GM20000 (cell line): Measurements from ENCODE around the gene TEX26.

Experiments
- DNase-seq: peaks from one replicate; pipeline ENCODE4 v3.0.0; 2012; ENCODE audit warnings: low spot score
- TF ChIP-seq, protein P1 (sequence below): IDR thresholded peaks from 2 replicates; pipeline ENCODE4 v1.5.1; 2012; ENCODE audit warnings: mild to moderate bottlenecking, control low read depth; ENCODE audit errors: extremely low read depth, missing control alignments

Gene TEX26

DNA sequence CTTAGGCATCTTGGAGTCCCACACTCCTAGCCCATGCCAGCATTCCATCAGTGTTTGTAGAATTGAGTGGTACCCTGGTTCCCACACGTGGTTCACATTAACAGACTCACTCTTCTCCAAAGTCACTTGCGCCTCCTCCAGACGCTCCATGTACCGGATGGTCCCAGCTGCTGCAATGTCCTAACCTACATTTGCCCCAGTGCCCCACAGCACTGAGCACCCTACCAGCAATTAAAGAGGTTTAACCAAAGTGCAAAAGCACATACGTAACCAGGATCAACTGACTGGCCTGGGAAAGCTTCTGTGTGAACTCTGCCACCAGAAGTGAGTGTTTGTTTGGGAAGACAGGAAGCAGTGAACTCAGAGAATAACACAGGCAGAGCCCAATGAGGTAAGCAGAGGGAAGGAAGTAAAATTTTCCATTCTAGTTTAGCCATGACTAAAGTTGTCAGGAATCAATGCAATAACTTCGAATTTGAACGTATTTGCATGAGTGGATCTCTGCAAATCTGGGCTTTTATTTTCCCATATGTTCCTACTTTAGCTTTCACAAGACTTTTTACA lies 33.7 kb upstream of the TEX26 start:
- TF ChIP-seq, protein P1, sequence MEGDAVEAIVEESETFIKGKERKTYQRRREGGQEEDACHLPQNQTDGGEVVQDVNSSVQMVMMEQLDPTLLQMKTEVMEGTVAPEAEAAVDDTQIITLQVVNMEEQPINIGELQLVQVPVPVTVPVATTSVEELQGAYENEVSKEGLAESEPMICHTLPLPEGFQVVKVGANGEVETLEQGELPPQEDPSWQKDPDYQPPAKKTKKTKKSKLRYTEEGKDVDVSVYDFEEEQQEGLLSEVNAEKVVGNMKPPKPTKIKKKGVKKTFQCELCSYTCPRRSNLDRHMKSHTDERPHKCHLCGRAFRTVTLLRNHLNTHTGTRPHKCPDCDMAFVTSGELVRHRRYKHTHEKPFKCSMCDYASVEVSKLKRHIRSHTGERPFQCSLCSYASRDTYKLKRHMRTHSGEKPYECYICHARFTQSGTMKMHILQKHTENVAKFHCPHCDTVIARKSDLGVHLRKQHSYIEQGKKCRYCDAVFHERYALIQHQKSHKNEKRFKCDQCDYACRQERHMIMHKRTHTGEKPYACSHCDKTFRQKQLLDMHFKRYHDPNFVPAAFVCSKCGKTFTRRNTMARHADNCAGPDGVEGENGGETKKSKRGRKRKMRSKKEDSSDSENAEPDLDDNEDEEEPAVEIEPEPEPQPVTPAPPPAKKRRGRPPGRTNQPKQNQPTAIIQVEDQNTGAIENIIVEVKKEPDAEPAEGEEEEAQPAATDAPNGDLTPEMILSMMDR, result no peak
- DNase-seq, result no peak

DNA sequence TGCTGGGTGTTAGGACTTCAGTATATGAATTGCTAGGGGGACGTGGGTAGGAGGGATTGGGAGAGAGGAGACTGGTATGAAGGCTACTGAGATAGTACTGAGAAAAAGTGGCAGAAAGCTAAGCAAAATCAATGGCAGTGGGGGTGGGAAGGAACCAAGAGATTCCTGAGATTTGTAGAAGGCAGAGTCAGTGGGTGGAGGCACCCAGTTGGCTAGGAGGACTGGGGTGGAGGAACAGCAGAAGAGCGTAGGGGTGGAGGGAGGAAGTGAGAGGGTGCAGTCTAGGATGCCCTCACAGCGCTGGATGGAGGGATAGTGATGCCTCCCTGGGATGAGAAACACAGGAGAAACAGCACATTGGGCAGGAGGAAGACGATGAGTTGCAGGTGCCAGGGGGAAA lies 32.0 kb upstream of the TEX26 start:
- no peak for DNase-seq
- TF ChIP-seq, protein P1, result no peak

DNA sequence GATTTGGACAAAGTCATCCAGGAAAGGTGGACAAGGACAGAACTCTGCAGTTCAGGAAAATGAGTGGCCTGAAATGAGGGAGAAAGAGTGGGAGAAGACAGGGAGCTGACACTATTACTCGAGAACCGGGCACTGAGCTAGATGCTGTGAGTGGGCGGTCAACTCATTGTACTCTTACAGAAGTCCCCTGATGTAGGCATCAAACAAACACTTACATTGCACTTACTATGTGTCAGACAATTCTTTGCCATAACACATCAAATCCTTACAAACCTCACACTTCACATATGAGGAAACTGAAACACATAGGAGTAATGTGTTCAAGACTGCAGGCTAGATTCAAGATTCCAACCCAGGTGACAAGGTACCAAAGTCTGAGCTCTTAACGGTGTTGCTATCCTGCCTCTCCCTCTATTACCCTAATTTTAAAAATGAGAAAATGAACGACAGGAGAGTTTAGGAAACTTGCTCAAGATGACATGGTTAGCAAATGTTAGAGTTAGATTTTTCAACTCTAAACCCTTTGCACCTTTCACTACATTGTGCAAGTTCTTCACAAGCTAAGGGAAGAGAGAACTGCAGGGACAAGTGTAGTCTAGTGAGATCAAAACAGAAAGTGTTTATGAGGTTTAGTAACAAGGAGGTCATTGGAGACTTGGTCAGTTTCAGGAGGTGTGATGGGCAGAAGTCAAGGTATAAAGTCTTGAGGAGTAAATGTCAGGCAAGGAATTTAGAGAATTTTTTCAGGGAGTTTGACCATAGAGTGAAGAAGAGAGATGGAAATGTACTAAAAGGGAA lies 31.3 kb upstream of the TEX26 start:
- no peak for DNase-seq
- TF ChIP-seq, protein P1, result no peak

DNA sequence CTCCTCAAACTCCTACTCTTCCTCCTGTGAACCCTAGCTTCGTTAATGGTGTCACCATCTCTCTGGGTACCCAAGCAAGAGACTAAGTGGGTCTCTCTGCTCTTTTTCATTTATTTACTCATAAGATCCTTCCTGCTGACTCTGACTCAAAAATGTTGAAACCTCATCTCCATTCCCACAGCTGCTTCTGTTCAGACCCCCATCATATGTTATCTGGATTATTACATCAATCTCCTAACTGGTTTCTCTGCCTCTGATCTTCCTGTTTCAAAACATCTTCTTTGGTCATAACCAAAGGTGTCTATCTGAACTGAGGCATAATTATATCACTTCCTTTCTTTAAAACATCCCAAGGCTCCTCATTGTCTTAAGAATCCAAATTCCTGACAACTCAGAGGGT lies 28.4 kb upstream of the TEX26 start:
- DNase-seq, result no peak
- TF ChIP-seq, protein P1, result no peak

DNA sequence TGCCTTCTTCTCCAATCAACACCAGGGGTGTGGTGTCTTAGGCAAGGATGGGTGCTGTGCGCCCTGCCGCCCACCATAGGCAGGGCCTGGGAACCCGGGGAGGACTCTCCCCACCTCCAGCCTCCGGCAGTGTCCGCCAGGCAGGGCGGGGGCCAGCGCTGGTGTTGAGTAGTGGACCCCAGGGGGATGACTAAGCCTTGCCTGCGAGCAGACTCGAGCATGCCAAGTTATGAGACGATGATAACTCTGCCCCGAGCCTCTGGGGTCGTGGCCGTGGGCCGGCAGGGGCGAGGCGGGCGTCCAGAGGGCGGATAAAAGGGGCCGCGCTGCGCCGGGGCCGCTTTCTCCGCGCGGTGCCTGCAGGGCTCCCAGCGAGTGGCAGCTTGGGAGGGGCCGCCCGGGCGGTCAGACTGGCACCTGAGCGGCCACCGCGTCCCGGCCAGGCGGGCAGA lies 26.5 kb upstream of the TEX26 start, which contains the start of gene MEDAG:
MEDAG (plus strand) TSS at position 340 of the 452 bp plus-strand sequence. CDS start 245 bp downstream, outside the sequence.
- no peak for DNase-seq
- TF ChIP-seq, protein P1, result no peak

DNA sequence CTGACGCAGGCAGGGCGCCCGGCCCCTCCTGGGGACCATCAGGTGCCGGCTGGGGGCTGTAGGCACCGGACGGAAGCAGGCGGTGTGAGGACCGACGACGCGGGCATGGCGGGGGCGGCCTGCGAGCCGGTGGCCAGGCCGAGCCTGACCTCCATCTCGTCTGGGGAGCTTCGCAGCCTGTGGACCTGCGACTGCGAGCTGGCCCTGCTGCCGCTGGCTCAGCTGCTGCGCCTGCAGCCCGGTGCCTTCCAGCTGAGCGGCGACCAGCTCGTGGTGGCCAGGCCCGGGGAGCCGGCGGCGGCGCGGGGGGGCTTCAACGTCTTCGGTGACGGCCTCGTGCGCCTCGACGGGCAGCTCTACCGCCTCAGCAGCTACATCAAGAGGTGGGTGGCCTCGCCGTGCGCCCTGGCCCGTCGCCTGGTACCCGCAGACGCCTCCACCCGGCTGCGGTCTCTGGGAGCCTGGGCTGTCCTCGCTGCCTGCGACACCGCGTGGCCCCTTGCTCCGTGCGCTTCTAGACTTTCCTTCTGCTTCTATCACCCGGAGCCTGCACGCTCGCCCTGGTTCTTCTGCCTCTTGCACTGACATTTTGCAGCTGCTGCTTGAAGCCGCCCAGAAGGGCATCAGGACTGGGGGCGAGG lies 25.9 kb upstream of the TEX26 start:
- DNase-seq, result no peak
- TF ChIP-seq, protein P1, result no peak
